Testis (tissue), 3 donors: Measurements from ENCODE around the gene GFPT1. TPM values are rescaled to one million over a fixed set of nuclear protein-coding genes. Genes with fewer than 3 reads are reported as not detected.

Experiments
- DNase-seq: peaks from one replicate; pipeline ENCODE4 v3.0.0-alpha.2; 2019
- H3K27ac ChIP-seq, 2 donors: fragments of 200-600 bp; sonication (generic); one replicate each; pipeline ENCODE4 v1.5.1; 2019
- H3K27me3 ChIP-seq: fragments of 200-600 bp; sonication (generic); one replicate; pipeline ENCODE4 v1.5.1; 2019
- H3K36me3 ChIP-seq: fragments of 200-600 bp; sonication (generic); one replicate; pipeline ENCODE4 v1.5.1; 2017; ENCODE audit warnings: low read depth; ENCODE audit errors: missing control alignments
- H3K4me1 ChIP-seq: fragments of 200-600 bp; sonication (generic); one replicate; pipeline ENCODE4 v1.5.1; 2019
- H3K4me3 ChIP-seq, 2 donors: fragments of 200-600 bp; sonication (generic); one replicate each; pipeline ENCODE4 v1.5.1; 2017 to 2019
- H3K9me3 ChIP-seq: fragments of 200-600 bp; sonication (generic); one replicate; pipeline ENCODE4 v1.5.1; 2017
- POLR2A ChIP-seq: fragments of 450-650 bp; IDR thresholded peaks from one replicate; pipeline ENCODE4 v1.6.1; 2017; ENCODE audit warnings: antibody characterized with exemption, mild to moderate bottlenecking, moderate library complexity
- WGBS, 2 donors: methylation state at CpG; one replicate each; pipeline ENCODE4 v1.1.5; 2018; 5-methylcytosine and 5-hydroxymethylcytosine counted together
- intact Hi-C: fragments of 100-400 bp; cut with DNase I; formaldehyde crosslinking; loops from one replicate; pipeline ENCODE4 v1.15.1; 2023; ENCODE audit warnings: low total_unique reads
- polyA plus RNA-seq: library from polyadenylated mRNA; stranded (reverse); fragments of 350-450 nt; fragmentation: Illumina TruSeq; extraction: RNeasy Lipid Tissue Mini Kit (QIAGEN cat#74804); gene quantifications from one replicate; pipeline ENCODE4 v1.2.3, GENCODE V29; 2014; ENCODE audit warnings: low read depth, low replicate concordance; ENCODE audit not compliant: insufficient read depth
- total RNA-seq, 2 donors: library from RNA; depleted of rRNA; stranded (reverse); fragments of >200 nt; gene quantifications; one replicate each; pipeline ENCODE4 v1.2.3, GENCODE V29; 2016
- TF ChIP-seq, protein P1 (sequence below), 3 experiments: fragments of 450-650 bp in 2 of 3; fragments of 200-600 bp in 1 of 3; sonication (generic) in 1 of 3; IDR thresholded peaks; one replicate each; pipeline ENCODE4 v1.5.1; 2016 to 2019; ENCODE audit warnings: antibody characterized with exemption in 3 of 3, mild to moderate bottlenecking in 2 of 3, moderate library complexity in 1 of 3

Gene GFPT1
- total and polyA plus RNA-seq, 3 donors from 2014 or later: 25.6 to 74.3 (median 33.3) TPM

DNA sequence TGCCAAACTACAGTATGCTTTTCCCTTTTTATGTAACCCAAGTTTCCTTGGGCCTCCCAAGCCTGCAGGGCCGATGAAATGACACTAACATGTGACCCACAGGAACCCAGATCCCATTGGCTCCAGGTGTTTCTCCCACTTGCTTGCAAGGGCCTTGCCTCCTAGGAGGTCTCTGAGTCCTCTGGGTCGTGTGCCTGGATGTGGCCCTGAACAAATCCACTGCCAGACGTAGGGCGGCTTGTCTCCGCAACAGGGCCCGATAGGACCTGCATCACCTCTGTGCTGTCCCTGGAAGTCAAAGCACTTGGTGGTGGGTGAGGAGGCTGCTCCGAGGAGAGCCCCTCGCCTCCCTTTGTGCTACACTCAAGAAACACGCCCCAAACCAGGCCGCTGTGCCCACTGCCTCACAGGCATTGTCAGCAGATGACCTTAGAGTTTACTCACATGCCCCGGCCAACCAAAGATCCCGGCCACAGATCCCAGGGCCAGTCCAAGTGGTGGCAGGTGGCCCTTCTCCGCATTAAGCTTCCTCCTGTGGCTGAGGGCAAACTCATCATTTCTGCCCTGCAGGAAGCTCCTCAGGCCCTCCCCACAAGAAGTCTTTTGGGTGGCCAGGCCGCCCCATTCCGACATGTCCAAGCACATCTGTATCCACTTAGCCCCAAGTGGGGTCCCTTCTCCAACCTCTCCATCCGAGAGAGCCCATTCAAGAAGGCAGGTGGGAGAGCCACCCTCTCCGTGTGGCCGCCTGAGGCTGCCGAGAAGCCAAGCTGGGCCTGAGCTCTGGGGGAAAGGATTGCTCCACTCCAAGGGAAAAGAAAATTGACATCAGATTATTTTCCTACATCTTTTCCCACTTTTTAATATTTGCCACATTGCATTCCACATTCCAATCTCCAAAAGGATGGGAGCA is 76.7 kb downstream of the GFPT1 start:
- TF ChIP-seq, protein P1, sequence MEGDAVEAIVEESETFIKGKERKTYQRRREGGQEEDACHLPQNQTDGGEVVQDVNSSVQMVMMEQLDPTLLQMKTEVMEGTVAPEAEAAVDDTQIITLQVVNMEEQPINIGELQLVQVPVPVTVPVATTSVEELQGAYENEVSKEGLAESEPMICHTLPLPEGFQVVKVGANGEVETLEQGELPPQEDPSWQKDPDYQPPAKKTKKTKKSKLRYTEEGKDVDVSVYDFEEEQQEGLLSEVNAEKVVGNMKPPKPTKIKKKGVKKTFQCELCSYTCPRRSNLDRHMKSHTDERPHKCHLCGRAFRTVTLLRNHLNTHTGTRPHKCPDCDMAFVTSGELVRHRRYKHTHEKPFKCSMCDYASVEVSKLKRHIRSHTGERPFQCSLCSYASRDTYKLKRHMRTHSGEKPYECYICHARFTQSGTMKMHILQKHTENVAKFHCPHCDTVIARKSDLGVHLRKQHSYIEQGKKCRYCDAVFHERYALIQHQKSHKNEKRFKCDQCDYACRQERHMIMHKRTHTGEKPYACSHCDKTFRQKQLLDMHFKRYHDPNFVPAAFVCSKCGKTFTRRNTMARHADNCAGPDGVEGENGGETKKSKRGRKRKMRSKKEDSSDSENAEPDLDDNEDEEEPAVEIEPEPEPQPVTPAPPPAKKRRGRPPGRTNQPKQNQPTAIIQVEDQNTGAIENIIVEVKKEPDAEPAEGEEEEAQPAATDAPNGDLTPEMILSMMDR (IDR thresholded peaks at IDR 0.05): no peak
- no peak for TF ChIP-seq POLR2A
- Histone ChIP-seq H3K4me1 (peaks cover 9% of the 10 kb centered on the region), H3K27me3 (no peaks in the 10 kb centered on the region), H3K36me3 (no peaks in the 10 kb centered on the region), H3K9me3 (no peaks in the 10 kb centered on the region), H3K4me3 (no peak overlapping the region), H3K27ac (peak overlapping the region in 1 of 2 donors; percentile 36)
- no peak for DNase-seq
- intact Hi-C loops: no loop called here
- WGBS, 2 donors: 80 to 82% methylated on average over 7 to 19 of the region's 19 CpGs

DNA sequence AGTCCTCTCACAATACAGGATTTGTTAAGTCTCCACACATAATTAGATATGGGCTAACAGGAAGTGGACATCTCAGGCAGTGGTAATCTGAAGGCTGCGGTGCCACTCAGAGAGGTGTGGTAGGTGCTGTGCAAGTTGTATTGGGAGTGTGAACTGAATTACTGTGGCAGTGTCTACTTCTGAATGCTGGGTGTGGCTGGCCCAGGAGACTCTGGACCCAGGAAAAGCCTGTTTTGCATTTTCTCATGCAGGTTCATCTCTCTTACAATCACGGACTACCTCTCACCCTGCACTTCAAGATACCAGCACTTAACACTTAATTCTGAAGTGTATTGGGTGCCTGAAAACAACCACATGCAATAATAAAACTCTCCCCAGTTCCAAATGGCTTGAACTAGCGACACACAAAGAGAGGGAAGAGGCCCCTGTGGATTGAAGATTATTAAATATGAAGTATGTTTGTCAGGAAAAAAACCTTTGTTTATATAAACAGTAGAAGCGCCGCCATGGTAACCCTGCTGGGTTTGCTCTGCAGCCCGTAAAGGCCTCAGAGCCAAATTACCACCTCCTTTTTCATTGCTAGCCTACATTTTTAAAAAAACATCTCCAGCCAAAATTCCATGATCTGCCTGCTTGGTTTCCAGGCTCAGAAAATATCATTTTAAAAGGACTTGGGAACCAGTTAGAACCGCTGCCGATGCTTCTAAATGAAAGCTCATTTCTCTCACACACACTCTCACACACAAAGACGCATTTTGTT is 77.5 kb downstream of the GFPT1 start:
- 48% methylated on average over 9 of the region's 9 CpGs for WGBS, 2 donors
- Histone ChIP-seq H3K36me3 (no peaks in the 10 kb centered on the region), H3K9me3 (no peaks in the 10 kb centered on the region), H3K27ac (peak overlapping the region in 1 of 2 donors; percentile 36), H3K4me1 (peaks cover 9% of the 10 kb centered on the region), H3K4me3 (no peak overlapping the region), H3K27me3 (no peaks in the 10 kb centered on the region)
- peak; percentile 57 for DNase-seq
- TF ChIP-seq, protein P1 (IDR thresholded peaks at IDR 0.05): no peak
- TF ChIP-seq POLR2A: no peak
- intact Hi-C loops: no loop called here

- Histone ChIP-seq H3K9me3 (no peaks in the 10 kb centered on the region), H3K4me1 (peaks cover 9% of the 10 kb centered on the region), H3K4me3 (no peak overlapping the region), H3K27me3 (no peaks in the 10 kb centered on the region), H3K27ac (no peak overlapping the region), H3K36me3 (no peaks in the 10 kb centered on the region)
- DNase-seq: no peak
- intact Hi-C loops: no loop called here
- TF ChIP-seq, protein P1 (IDR thresholded peaks at IDR 0.05): no peak
- WGBS, 2 donors: 88 to 94% methylated on average over 8 of the region's 8 CpGs
Measured at GRCh38 chr2:69308338-69308737, 78.7 kb downstream of the GFPT1 start.

DNA sequence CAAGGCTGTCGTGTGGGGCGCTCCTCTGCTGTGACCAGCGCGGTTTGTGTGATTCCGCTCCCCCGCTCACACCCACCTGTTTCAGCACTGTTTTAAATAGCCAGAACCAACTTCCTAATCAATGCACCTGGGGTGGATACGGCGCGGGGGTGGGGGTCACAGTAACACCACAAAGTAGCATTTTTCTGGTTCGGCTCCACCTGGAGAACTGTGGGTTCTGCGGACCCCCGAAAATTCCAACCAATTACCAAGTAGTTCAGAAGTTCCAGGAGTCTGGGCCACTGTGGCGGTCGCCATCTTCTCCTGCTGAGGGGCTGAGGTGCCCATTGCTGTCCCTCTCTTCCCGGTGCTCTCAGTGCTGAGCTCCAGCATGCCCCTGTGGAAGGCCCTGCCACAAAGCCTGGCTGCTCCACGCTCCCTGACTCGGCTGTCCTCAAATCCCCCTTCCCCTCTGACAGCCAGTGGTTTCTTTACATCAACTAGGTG is 79.4 kb downstream of the GFPT1 start:
- H3K9me3 ChIP-seq: no peaks in the 10 kb centered on the region
- H3K36me3 ChIP-seq: no peaks in the 10 kb centered on the region
- peaks cover 9% of the 10 kb centered on the region for H3K4me1 ChIP-seq
- no peak overlapping the region for H3K27ac ChIP-seq
- peak overlapping the region; percentile 53 to 60 for H3K4me3 ChIP-seq
- H3K27me3 ChIP-seq: no peaks in the 10 kb centered on the region
- intact Hi-C loops: loop anchor here (2.0 kb wide), 1 partner anchor 295 kb away; the partner anchor contains the start of gene ANTXR1
- WGBS, 2 donors: 26 to 27% methylated on average over 17 of the region's 17 CpGs
- TF ChIP-seq POLR2A: no peak
- TF ChIP-seq, protein P1 (IDR thresholded peaks at IDR 0.05): no peak
- DNase-seq: no peak
